D721Med (cell line): ENCODE results near the gene CWC27.

ENCODE experiments used
- DNase-seq: peaks from one replicate; pipeline ENCODE4 v3.0.0; 2011; ENCODE audit warnings: low spot score; ENCODE audit not compliant: insufficient read length
- FAIRE-seq: peaks from 2 replicates; lab custom pipeline; 2011; peaks lifted over from hg19 to GRCh38; lab: Jason Lieb, UNC
- CTCF ChIP-seq: IDR thresholded peaks from 2 replicates; pipeline ENCODE4 v1.5.1; 2012; ENCODE audit warnings: mild to moderate bottlenecking, control low read depth; ENCODE audit not compliant: insufficient read depth; ENCODE audit errors: missing control alignments

The CWC27 gene

GRCh38 chr5:64838376-64838775 lies 69.6 kb downstream of the CWC27 start:
- FAIRE-seq (no peak), DNase-seq (no peak)
- TF ChIP-seq CTCF = no peak

- DNase-seq (no peak), FAIRE-seq (no peak)
- TF ChIP-seq CTCF = no peak
Observed at GRCh38 chr5:64838803-64839202, 70.1 kb downstream of the CWC27 start.

- no peak for DNase-seq
- TF ChIP-seq CTCF = no peak
- no peak for FAIRE-seq
Observed at GRCh38 chr5:64839936-64840335, 71.2 kb downstream of the CWC27 start.

GRCh38 chr5:64840958-64841357 lies 72.2 kb downstream of the CWC27 start:
- DNase-seq (no peak), FAIRE-seq (no peak)
- no peak for TF ChIP-seq CTCF

GRCh38 chr5:64853777-64854176 lies 85.0 kb downstream of the CWC27 start:
- FAIRE-seq (no peak), DNase-seq (no peak)

GRCh38 chr5:64854855-64855254 lies 86.1 kb downstream of the CWC27 start:
- FAIRE-seq (no peak), DNase-seq (no peak)
- TF ChIP-seq CTCF = no peak

More at GRCh38 chr5:64853777-64854176, 85.0 kb downstream of the CWC27 start:
- no peak for TF ChIP-seq CTCF

- DNase-seq = no peak
- no peak for TF ChIP-seq CTCF
- FAIRE-seq = no peak
Observed at GRCh38 chr5:64859881-64860280, 91.2 kb downstream of the CWC27 start.
